GM23338 (cell line): ENCODE results near the gene KCNMA1. TPM values are rescaled to one million over a fixed set of nuclear protein-coding genes. Genes with fewer than 3 reads are reported as not detected.

Experiments
- ATAC-seq: fragments of 200-7000 bp; cut with Tn5 transposase; 3 replicates; pipeline ENCODE4 v1.9.1; 2020
- DNase-seq: peaks from one replicate; pipeline ENCODE4 v3.0.0-alpha.2; 2015; ENCODE audit warnings: low spot score
- H2AFZ ChIP-seq: fragments of 200-600 bp; sonication (generic); 2 replicates; pipeline ENCODE4 v1.8.0; 2016; ENCODE audit warnings: antibody characterized with exemption, mild to moderate bottlenecking, moderate library complexity
- H3F3A ChIP-seq: fragments of 200-600 bp; sonication (generic); replicated peaks from 2 replicates; pipeline ENCODE4 v1.8.0; 2017; ENCODE audit warnings: antibody characterized with exemption, mixed run types, low read depth
- H3K27ac ChIP-seq: fragments of 200-600 bp; sonication (generic); 2 replicates; pipeline ENCODE4 v1.6.1; 2016; ENCODE audit warnings: low read depth
- H3K27me3 ChIP-seq: fragments of 200-600 bp; sonication (generic); 2 replicates; pipeline ENCODE4 v1.8.0; 2016; ENCODE audit warnings: mild to moderate bottlenecking, mixed run types, moderate library complexity; ENCODE audit not compliant: insufficient read depth
- H3K36me3 ChIP-seq: fragments of 200-600 bp; sonication (generic); 2 replicates; pipeline ENCODE4 v1.8.0; 2016; ENCODE audit warnings: mild to moderate bottlenecking; ENCODE audit not compliant: insufficient read depth
- H3K4me1 ChIP-seq: fragments of 200-600 bp; sonication (generic); 2 replicates; pipeline ENCODE4 v1.8.0; 2016; ENCODE audit warnings: mild to moderate bottlenecking, moderate library complexity; ENCODE audit not compliant: insufficient read depth
- H3K4me2 ChIP-seq: fragments of 200-600 bp; sonication (generic); 2 replicates; pipeline ENCODE4 v1.7.1; 2017; ENCODE audit warnings: mixed run types
- H3K4me3 ChIP-seq: fragments of 200-600 bp; sonication (generic); 2 replicates; pipeline ENCODE4 v1.6.1; 2016; ENCODE audit warnings: mixed run types
- H3K79me2 ChIP-seq: fragments of 200-600 bp; sonication (generic); replicated peaks from 2 replicates; pipeline ENCODE4 v1.8.0; 2017; ENCODE audit warnings: mild to moderate bottlenecking; ENCODE audit not compliant: insufficient read depth
- H3K9me2 ChIP-seq: fragments of 200-600 bp; sonication (generic); 2 replicates; pipeline ENCODE4 v1.8.0; 2017; ENCODE audit not compliant: insufficient read depth
- H4K20me1 ChIP-seq: fragments of 200-600 bp; sonication (generic); replicated peaks from 2 replicates; pipeline ENCODE4 v1.8.0; 2017; ENCODE audit warnings: mild to moderate bottlenecking; ENCODE audit not compliant: insufficient read depth
- H3K27ac Mint-ChIP-seq: 2 replicates; pipeline ENCODE4 v1.8.0; 2020; ENCODE audit warnings: inconsistent platforms, mild to moderate bottlenecking, moderate library complexity, mixed read lengths
- H3K27me3 Mint-ChIP-seq: 3 replicates; pipeline ENCODE4 v1.8.0; 2022; ENCODE audit warnings: low read depth, mild to moderate bottlenecking, moderate library complexity, mixed read lengths, inconsistent platforms; ENCODE audit not compliant: insufficient read depth, poor library complexity
- H3K36me3 Mint-ChIP-seq: 3 replicates; pipeline ENCODE4 v1.8.0; 2021; ENCODE audit warnings: low read depth, mild to moderate bottlenecking, inconsistent platforms, moderate library complexity, mixed read lengths
- H3K4me1 Mint-ChIP-seq: 3 replicates; pipeline ENCODE4 v1.8.0; 2020; ENCODE audit warnings: mild to moderate bottlenecking, inconsistent platforms, mixed read lengths
- H3K4me3 Mint-ChIP-seq: 3 replicates; pipeline ENCODE4 v1.8.0; 2021; ENCODE audit warnings: moderate library complexity, mild to moderate bottlenecking, inconsistent platforms, mixed read lengths
- H3K9me3 Mint-ChIP-seq: 3 replicates; pipeline ENCODE4 v1.8.0; 2020; ENCODE audit warnings: moderate library complexity, mild to moderate bottlenecking, inconsistent platforms, mixed read lengths
- EZH2phosphoT487 ChIP-seq: fragments of 200-600 bp; sonication (generic); IDR thresholded peaks from one replicate; pipeline ENCODE4 v1.8.1; 2018; ENCODE audit warnings: antibody characterized with exemption; ENCODE audit not compliant: unreplicated experiment
- NANOG ChIP-seq: IDR thresholded peaks from 2 replicates; pipeline ENCODE4 v1.6.1; 2016; ENCODE audit warnings: antibody characterized with exemption, borderline replicate concordance
- STAT1 ChIP-seq: IDR thresholded peaks from one replicate; pipeline ENCODE4 v1.6.1; 2016; ENCODE audit warnings: antibody characterized with exemption; ENCODE audit not compliant: unreplicated experiment
- ZNF114 ChIP-seq: fragments of 250-450 bp; sonication (Bioruptor Pico); IDR thresholded peaks from 2 replicates; pipeline ENCODE4 v1.5.0; 2020; ENCODE audit warnings: mild to moderate bottlenecking, moderate library complexity
- ZNF331 ChIP-seq: fragments of 250-450 bp; sonication (Bioruptor Pico); IDR thresholded peaks from 2 replicates; pipeline ENCODE4 v1.5.0; 2020; ENCODE audit warnings: low read depth, mild to moderate bottlenecking, moderate library complexity
- polyA plus RNA-seq: library from polyadenylated mRNA; unstranded; fragments of >200 nt; fragmentation: Nextera tagmentation; extraction: Ambion mirVana; gene quantifications from 2 replicates; pipeline ENCODE4 v1.2.1, GENCODE V29; 2016
- total RNA-seq: library from RNA; depleted of rRNA; stranded (reverse); fragments of >200 nt; shearing (Covaris generic); gene quantifications from 2 replicates; pipeline ENCODE4 v1.2.3, GENCODE V29; 2014
- TF ChIP-seq, protein P1 (sequence below), 2 experiments: fragments of 200-600 bp in 1 of 2; sonication (generic) in 1 of 2; conservative IDR thresholded peaks; 2 replicates each; pipeline versions ENCODE4 v1.5.1 to v1.6.1; 2016 to 2017; ENCODE audit warnings: antibody characterized with exemption in 2 of 2, low read depth in 2 of 2, mild to moderate bottlenecking in 2 of 2, moderate library complexity in 1 of 2
- TF ChIP-seq, protein P2 (sequence below): fragments of 250-450 bp; sonication (Bioruptor Pico); IDR thresholded peaks from 2 replicates; pipeline ENCODE4 v1.5.0; 2020; ENCODE audit warnings: mild to moderate bottlenecking, moderate library complexity

KCNMA1 gene
- total and polyA plus RNA-seq, 2 experiments from 2014 or later = 8.2 to 9.0 TPM

DNA sequence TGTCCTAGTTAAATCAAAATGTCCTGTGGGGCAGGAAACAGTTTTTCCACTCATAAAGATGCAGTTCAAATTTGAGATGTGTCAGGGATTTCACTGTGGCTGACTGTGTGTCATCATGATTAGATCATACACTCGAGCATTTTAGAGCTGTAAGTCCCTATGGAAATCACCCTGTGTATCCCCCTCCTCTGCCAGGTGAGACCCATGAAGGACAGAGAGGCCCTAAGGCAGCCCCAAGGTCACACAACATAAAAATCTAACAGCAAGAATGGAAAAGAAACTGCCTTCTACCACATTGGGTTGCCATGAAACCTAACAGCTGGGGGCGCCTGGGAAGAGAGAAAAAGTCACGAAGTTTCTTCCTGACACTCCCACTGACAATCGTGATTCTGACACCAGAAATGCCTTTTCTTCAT lies 135.8 kb downstream of the KCNMA1 start:
- H2AFZ ChIP-seq = no peak overlapping the region
- H3K4me3 ChIP-seq = no peak overlapping the region
- 0 out of 2 replicates have a peak, but pooled peaks cover 2% of the 10 kb centered on the region for H3K9me2 ChIP-seq
- no peaks in the 10 kb centered on the region for H3F3A ChIP-seq
- no peak for DNase-seq
- no peak overlapping the region for H3K4me2 ChIP-seq
- TF ChIP-seq ZNF114 (CRISPR knock-in tag) = no peak
- no peak for TF ChIP-seq NANOG
- TF ChIP-seq, protein P1, sequence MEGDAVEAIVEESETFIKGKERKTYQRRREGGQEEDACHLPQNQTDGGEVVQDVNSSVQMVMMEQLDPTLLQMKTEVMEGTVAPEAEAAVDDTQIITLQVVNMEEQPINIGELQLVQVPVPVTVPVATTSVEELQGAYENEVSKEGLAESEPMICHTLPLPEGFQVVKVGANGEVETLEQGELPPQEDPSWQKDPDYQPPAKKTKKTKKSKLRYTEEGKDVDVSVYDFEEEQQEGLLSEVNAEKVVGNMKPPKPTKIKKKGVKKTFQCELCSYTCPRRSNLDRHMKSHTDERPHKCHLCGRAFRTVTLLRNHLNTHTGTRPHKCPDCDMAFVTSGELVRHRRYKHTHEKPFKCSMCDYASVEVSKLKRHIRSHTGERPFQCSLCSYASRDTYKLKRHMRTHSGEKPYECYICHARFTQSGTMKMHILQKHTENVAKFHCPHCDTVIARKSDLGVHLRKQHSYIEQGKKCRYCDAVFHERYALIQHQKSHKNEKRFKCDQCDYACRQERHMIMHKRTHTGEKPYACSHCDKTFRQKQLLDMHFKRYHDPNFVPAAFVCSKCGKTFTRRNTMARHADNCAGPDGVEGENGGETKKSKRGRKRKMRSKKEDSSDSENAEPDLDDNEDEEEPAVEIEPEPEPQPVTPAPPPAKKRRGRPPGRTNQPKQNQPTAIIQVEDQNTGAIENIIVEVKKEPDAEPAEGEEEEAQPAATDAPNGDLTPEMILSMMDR (conservative IDR thresholded peaks at IDR 0.05; ENCODE audit: low read depth in 2 of 2) = peak in 1 of 2 experiments; percentile 42; a peak in 2 of 4 replicates
- peak overlapping the region; percentile 56 for H3K27ac Mint-ChIP-seq
- no peaks in the 10 kb centered on the region for H3K79me2 ChIP-seq
- ATAC-seq = no peak
- H3K9me3 Mint-ChIP-seq = no peaks in the 10 kb centered on the region
- H3K36me3 Mint-ChIP-seq = no peaks in the 10 kb centered on the region
- H3K27me3 ChIP-seq = no peaks in the 10 kb centered on the region
- peaks cover 14% of the 10 kb centered on the region for H3K4me1 Mint-ChIP-seq
- H3K4me3 Mint-ChIP-seq = no peak overlapping the region
- H3K27me3 Mint-ChIP-seq = peaks cover 4% of the 10 kb centered on the region
- no peaks in the 10 kb centered on the region for H3K4me1 ChIP-seq
- H4K20me1 ChIP-seq = no peaks in the 10 kb centered on the region
- H3K36me3 ChIP-seq = no peaks in the 10 kb centered on the region
- no peak overlapping the region for H3K27ac ChIP-seq

DNA sequence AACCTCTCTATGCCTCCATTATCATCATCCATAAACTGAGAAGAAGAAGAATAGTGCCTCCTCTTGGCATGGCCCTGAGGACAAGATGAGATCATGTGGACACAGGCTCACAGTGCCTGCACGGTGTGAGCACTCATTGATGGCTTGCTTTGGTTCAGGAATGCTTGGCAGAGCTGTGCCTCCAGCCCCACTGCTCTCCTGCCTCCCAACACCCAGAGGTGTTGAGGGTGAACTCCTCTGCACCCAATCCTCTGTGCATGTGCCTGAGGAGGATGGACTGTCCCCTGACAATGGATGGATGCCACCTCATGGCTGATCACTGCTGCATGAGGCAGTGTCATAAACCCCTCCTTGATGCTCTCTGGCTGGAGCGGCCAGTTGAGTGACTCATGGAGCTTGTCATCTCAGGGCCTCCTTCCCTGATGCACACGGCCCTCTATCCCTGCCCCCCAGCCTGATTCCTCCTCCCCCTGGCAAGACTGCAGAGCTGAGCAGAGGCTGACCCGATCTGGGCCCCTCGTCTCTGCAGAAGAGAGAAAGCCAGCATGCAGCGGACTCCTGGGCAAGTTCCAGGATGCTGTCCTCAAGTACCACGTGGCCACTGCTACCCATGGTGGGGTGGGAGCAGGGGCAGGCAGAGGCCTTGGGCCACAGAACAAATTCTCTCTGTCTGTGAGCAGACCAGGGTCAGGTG lies 136.3 kb downstream of the KCNMA1 start:
- Histone ChIP-seq H4K20me1 (no peaks in the 10 kb centered on the region), H3K27me3 (no peaks in the 10 kb centered on the region), H3F3A (no peaks in the 10 kb centered on the region), H3K4me2 (no peak overlapping the region), H3K9me2 (0 out of 2 replicates have a peak, but pooled peaks cover 2% of the 10 kb centered on the region), H3K79me2 (no peaks in the 10 kb centered on the region), H3K27ac (no peak overlapping the region), H3K36me3 (no peaks in the 10 kb centered on the region), H3K4me3 (no peak overlapping the region), H2AFZ (no peak overlapping the region), H3K4me1 (no peaks in the 10 kb centered on the region)
- no peaks in the 10 kb centered on the region for H3K36me3 Mint-ChIP-seq
- TF ChIP-seq EZH2phosphoT487 = no peak
- H3K4me1 Mint-ChIP-seq = peaks cover 16% of the 10 kb centered on the region
- no peak overlapping the region for H3K4me3 Mint-ChIP-seq
- H3K27ac Mint-ChIP-seq = no peak overlapping the region
- H3K27me3 Mint-ChIP-seq = peaks cover 4% of the 10 kb centered on the region
- no peak for ATAC-seq
- H3K9me3 Mint-ChIP-seq = no peaks in the 10 kb centered on the region
- DNase-seq = no peak

DNA sequence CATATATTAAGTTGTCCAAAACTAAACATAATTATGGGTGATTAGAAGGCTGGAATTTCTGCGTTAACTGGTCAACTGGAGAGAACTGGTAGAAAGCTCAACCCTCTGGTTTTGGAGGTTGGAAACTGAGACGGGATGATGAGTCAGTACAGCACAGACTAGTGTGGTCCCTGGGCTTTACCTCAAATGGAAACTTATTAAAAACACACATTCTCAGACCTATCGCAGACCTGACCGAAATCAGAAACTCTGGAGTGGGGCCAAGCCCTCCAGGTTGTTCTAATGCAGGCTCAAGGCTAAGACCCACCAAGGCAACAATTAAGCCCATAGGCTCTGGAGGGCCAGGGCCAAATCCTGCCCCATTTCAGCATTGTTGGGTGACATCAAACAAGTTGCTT lies 136.9 kb downstream of the KCNMA1 start:
- no peaks in the 10 kb centered on the region for H3K79me2 ChIP-seq
- no peaks in the 10 kb centered on the region for H3K4me1 ChIP-seq
- no peaks in the 10 kb centered on the region for H3K9me3 Mint-ChIP-seq
- peaks cover 4% of the 10 kb centered on the region for H3K27me3 Mint-ChIP-seq
- H3K4me2 ChIP-seq = no peak overlapping the region
- H3K4me3 Mint-ChIP-seq = no peak overlapping the region
- no peaks in the 10 kb centered on the region for H3K36me3 Mint-ChIP-seq
- H3K4me1 Mint-ChIP-seq = peaks cover 16% of the 10 kb centered on the region
- H3K27me3 ChIP-seq = no peaks in the 10 kb centered on the region
- no peak for TF ChIP-seq EZH2phosphoT487
- TF ChIP-seq ZNF114 (CRISPR knock-in tag) = no peak
- no peak for TF ChIP-seq ZNF331 (CRISPR knock-in tag)
- no peak for TF ChIP-seq NANOG
- TF ChIP-seq, protein P2, sequence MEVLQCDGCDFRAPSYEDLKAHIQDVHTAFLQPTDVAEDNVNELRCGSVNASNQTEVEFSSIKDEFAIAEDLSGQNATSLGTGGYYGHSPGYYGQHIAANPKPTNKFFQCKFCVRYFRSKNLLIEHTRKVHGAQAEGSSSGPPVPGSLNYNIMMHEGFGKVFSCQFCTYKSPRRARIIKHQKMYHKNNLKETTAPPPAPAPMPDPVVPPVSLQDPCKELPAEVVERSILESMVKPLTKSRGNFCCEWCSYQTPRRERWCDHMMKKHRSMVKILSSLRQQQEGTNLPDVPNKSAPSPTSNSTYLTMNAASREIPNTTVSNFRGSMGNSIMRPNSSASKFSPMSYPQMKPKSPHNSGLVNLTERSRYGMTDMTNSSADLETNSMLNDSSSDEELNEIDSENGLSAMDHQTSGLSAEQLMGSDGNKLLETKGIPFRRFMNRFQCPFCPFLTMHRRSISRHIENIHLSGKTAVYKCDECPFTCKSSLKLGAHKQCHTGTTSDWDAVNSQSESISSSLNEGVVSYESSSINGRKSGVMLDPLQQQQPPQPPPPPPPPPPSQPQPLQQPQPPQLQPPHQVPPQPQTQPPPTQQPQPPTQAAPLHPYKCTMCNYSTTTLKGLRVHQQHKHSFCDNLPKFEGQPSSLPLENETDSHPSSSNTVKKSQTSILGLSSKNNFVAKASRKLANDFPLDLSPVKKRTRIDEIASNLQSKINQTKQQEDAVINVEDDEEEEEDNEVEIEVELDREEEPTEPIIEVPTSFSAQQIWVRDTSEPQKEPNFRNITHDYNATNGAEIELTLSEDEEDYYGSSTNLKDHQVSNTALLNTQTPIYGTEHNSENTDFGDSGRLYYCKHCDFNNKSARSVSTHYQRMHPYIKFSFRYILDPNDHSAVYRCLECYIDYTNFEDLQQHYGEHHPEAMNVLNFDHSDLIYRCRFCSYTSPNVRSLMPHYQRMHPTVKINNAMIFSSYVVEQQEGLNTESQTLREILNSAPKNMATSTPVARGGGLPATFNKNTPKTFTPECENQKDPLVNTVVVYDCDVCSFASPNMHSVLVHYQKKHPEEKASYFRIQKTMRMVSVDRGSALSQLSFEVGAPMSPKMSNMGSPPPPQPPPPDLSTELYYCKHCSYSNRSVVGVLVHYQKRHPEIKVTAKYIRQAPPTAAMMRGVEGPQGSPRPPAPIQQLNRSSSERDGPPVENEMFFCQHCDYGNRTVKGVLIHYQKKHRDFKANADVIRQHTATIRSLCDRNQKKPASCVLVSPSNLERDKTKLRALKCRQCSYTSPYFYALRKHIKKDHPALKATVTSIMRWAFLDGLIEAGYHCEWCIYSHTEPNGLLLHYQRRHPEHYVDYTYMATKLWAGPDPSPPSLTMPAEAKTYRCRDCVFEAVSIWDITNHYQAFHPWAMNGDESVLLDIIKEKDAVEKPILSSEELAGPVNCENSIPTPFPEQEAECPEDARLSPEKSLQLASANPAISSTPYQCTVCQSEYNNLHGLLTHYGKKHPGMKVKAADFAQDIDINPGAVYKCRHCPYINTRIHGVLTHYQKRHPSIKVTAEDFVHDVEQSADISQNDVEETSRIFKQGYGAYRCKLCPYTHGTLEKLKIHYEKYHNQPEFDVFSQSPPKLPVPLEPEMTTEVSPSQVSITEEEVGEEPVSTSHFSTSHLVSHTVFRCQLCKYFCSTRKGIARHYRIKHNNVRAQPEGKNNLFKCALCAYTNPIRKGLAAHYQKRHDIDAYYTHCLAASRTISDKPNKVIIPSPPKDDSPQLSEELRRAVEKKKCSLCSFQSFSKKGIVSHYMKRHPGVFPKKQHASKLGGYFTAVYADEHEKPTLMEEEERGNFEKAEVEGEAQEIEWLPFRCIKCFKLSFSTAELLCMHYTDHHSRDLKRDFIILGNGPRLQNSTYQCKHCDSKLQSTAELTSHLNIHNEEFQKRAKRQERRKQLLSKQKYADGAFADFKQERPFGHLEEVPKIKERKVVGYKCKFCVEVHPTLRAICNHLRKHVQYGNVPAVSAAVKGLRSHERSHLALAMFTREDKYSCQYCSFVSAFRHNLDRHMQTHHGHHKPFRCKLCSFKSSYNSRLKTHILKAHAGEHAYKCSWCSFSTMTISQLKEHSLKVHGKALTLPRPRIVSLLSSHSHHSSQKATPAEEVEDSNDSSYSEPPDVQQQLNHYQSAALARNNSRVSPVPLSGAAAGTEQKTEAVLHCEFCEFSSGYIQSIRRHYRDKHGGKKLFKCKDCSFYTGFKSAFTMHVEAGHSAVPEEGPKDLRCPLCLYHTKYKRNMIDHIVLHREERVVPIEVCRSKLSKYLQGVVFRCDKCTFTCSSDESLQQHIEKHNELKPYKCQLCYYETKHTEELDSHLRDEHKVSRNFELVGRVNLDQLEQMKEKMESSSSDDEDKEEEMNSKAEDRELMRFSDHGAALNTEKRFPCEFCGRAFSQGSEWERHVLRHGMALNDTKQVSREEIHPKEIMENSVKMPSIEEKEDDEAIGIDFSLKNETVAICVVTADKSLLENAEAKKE = no peak
- no peak for TF ChIP-seq STAT1
- no peak overlapping the region for H3K27ac Mint-ChIP-seq
- H3K36me3 ChIP-seq = no peaks in the 10 kb centered on the region
- no peak overlapping the region for H2AFZ ChIP-seq
- H3K27ac ChIP-seq = no peak overlapping the region
- DNase-seq (no peak), ATAC-seq (no peak)
- no peaks in the 10 kb centered on the region for H4K20me1 ChIP-seq
- no peaks in the 10 kb centered on the region for H3F3A ChIP-seq
- no peak overlapping the region for H3K4me3 ChIP-seq
- H3K9me2 ChIP-seq = no peaks in the 10 kb centered on the region
